GM12864 (cell line): ENCODE measurements around the gene TJP2.

Source experiments
- DNase-seq: peaks from one replicate; pipeline ENCODE4 v3.0.0-alpha.2; 2011; ENCODE audit warnings: low read depth
- H3K4me3 ChIP-seq: 2 replicates; pipeline ENCODE4 v1.5.1; 2011; ENCODE audit warnings: mild to moderate bottlenecking, low read depth, low read length, control low read depth
- TF ChIP-seq, protein P1 (sequence below): IDR thresholded peaks from 2 replicates; pipeline ENCODE4 v1.5.1; 2011; ENCODE audit warnings: low read depth, mild to moderate bottlenecking, moderate library complexity, low read length, control low read depth, inconsistent platforms; ENCODE audit errors: missing control alignments

The TJP2 gene

DNA sequence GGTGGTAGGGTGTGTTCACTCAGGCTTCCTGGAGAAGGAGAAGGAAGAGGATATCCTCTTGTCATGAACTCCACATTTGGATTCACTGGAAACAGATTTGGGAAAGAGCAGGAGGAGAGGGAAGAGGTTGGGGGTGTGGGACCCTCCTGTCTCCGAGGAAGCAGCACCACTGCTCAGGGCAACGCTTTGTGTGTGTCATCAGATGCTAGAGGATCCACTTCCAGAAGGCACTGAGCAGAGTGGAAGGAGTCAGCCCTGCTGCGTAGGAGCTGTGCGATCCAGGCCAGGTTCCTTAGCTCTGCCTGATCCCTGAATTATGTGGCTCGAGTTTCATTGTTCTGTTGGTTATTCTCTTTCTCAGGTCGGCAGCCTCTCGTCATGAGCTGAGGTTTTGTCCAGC lies 37.3 kb upstream of the TJP2 start:
- TF ChIP-seq, protein P1, sequence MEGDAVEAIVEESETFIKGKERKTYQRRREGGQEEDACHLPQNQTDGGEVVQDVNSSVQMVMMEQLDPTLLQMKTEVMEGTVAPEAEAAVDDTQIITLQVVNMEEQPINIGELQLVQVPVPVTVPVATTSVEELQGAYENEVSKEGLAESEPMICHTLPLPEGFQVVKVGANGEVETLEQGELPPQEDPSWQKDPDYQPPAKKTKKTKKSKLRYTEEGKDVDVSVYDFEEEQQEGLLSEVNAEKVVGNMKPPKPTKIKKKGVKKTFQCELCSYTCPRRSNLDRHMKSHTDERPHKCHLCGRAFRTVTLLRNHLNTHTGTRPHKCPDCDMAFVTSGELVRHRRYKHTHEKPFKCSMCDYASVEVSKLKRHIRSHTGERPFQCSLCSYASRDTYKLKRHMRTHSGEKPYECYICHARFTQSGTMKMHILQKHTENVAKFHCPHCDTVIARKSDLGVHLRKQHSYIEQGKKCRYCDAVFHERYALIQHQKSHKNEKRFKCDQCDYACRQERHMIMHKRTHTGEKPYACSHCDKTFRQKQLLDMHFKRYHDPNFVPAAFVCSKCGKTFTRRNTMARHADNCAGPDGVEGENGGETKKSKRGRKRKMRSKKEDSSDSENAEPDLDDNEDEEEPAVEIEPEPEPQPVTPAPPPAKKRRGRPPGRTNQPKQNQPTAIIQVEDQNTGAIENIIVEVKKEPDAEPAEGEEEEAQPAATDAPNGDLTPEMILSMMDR = no peak
- no peak for DNase-seq
- H3K4me3 ChIP-seq = no peak overlapping the region

DNA sequence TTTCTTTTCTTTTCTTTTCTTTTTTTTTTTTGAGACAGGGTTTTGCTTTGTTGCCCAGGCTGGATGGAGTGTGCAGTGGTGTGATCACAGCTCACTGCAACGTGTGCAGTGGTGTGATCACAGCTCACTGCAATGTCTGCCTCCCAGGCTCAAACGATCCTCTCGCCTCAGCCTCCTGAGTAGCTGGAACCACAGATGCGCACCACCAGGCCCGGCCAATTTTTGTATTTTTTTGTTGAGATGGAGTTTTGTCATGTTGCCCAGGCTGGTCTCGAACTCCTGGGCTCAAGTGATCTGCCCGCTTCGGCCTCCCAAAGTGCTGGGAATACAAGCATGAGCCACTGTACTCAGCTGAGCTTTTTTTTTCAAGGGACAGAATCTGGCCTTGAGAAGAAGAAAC lies 36.8 kb upstream of the TJP2 start:
- H3K4me3 ChIP-seq = no peak overlapping the region
- TF ChIP-seq, protein P1 = no peak
- no peak for DNase-seq

DNA sequence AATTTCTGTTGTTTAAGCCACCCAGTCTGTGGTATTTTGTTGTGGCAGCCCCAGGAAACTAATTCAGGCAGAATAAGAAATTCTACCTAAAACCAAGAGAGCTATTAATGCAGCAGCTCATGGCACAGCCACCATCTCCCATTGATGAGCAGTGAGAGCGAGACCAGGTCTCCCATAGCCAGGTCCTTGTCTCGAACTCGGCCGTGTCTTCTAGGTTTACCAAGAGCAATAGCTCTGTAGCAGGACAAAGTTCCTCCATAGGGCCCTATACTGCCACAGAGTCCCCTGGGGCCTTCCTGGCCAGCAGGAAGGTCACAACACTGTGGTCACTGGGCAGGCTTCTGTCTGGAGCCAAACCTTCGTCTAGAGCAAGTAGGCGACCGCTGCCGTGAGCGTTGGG lies 34.5 kb upstream of the TJP2 start:
- TF ChIP-seq, protein P1 = no peak
- DNase-seq = no peak
- H3K4me3 ChIP-seq = no peak overlapping the region

DNA sequence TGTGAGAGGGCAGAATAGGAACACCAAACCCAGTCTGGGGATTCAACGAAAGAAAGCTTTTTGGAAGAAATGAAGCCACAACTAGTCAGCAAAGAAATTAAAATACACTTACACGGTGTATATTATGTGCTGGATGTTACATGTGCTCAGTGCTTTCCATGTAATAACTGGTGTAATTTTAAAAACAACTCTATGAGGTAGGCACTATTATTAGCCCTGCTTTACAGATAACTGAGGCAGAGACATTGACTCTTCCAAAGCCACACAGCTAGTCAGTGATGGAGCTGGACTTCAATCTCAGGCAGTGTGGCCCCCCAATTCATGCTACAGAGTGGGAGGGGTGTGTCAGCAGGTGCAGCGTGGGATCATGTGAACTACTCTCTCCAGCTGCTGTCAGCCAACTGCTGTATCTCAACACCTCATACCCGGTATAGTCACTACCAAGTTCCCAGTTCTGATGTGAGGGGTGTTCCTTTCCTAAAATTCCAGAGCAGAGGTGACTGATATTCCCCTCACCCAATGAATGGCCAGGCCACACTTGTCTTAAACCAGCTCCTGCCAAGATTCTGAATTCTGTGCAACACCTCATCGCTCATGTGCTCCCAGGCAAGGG lies 33.8 kb upstream of the TJP2 start:
- H3K4me3 ChIP-seq = no peak overlapping the region
- TF ChIP-seq, protein P1 = no peak
- DNase-seq = no peak

DNA sequence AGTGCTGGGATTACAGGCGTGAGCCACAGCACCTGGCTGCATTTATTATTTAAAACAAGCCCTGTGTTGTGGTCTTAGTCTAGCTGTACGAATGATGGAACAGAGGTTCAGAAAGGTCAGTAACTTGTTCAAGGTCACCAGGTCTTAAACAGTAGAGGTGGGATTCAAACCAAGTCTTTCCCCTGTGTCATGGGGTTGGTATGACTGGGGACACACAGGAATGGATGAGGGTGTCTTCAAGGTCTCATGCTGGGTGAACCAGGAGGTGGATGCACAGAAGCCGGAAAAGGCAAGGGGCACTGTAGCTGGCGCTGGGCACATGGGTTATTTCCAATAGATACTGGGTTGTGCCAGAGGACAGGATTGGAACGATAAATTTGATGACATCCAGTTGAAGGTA lies 32.2 kb upstream of the TJP2 start:
- TF ChIP-seq, protein P1 = no peak
- H3K4me3 ChIP-seq = no peak overlapping the region
- no peak for DNase-seq

DNA sequence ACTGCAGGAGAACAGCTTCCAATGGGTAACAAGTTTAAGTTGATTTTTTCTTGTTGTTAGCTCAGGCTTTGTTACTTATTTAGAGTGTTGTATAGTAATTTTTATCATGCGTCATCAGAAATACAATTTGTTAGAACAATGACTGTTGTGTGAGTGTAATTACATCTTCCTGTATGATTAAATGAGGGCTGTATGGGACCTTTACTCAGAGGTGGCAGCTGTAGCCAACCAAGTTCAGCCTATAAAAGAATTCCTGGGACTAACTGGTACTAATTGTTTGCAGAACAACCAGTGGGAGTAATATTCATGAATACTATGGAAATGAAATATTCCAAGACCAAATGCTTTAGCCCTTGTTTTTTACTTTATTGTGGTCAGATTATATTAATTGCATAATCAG lies 30.8 kb upstream of the TJP2 start:
- DNase-seq = no peak
- H3K4me3 ChIP-seq = no peak overlapping the region
- TF ChIP-seq, protein P1 = no peak

DNA sequence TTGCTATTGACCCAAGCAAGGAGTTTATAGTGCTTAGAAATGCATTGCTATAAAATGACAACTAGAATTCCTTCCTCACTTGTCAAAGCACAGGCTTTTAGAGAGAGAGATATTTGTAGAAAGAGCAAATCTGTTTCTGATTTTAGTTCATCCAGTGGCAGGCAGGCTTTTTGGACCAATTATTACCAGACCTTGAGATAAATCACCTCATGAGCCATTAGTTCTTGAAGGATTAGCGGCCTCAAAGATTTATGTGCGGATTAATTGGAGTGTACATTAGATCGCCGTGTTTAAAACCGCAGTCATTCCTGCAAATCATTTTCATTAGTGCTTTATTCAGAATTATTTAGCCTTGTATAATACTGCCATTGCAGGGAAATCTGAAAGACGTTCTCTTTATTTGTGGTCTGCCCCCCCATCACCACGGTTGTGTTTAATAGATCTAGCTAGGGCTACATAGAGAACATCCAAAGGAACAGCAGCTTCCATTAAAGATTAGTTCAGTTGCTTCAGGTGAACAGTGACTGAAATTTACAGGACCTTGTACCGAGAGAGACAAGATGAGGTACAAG lies 28.8 kb upstream of the TJP2 start:
- DNase-seq = no peak
- H3K4me3 ChIP-seq = no peak overlapping the region
- TF ChIP-seq, protein P1 = no peak
